ENCODE data around the gene CLDN25. TPM values are rescaled to one million over a fixed set of nuclear protein-coding genes. Genes with fewer than 3 reads are reported as not detected.

The CLDN25 gene
- polyA plus RNA-seq, 1 of the 3 experiments (the other 2 are of a cell fraction) = not detected

DNA sequence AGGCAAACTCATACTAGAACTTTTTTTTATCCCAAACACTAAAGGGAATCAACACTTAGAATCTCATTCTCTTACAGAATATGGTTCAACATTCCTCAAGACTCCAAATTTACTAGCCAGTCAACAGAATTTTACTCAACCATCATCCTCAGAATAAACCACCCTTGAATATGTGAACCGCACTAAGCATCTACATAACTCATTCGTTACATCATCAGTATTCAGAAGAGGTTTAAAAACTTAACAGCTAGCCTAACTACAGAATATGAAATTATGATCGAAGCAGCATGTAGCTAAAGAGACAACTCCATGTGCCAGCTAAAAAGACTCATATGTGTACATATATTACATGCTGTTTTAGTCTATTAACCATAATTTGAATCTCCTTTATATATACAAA lies 47.9 kb downstream of the CLDN25 start:
- H3K4me2 ChIP-seq = no peak overlapping the region
- H2AFZ ChIP-seq (ENCODE audit: low read depth) = no peak overlapping the region
- ChIA-PET POLR2A (no interaction called here), CTCF (no interaction called here)
- no peaks in the 10 kb centered on the region for H3K4me1 ChIP-seq (ENCODE audit: control insufficient read depth in 1 of 2, insufficient read depth in 2 of 2, low read depth in 1 of 2, low read length in 1 of 2)
- 95% methylated on average over 3 of the region's 3 CpGs for WGBS (ENCODE audit: low lambda C conversion rate)
- H3K36me3 ChIP-seq (replicated peaks in 1 of 2; ENCODE audit: control insufficient read depth in 1 of 2, insufficient read depth in 2 of 2, low read length in 1 of 2) = peaks cover 32 to 51% of the 10 kb centered on the region in 2 experiments
- H3K9me2 ChIP-seq = no peaks in the 10 kb centered on the region
- H3F3A ChIP-seq (replicated peaks; ENCODE audit: insufficient read depth) = no peaks in the 10 kb centered on the region
- no peak overlapping the region for H3K4me3 ChIP-seq (ENCODE audit: low read depth in 2 of 2, low read length in 1 of 2)
- H3K27ac ChIP-seq (ENCODE audit: low read depth in 2 of 2, low read length in 1 of 2) = no peak overlapping the region
- no peak for TF ChIP-seq YY1 (IDR thresholded peaks at IDR 0.05; ENCODE audit: low read depth)
- no peak for TF ChIP-seq POLR2AphosphoS5 (IDR thresholded peaks at IDR 0.05; ENCODE audit: low read depth, low read length)
- no peak for TF ChIP-seq PBX3 (IDR thresholded peaks at IDR 0.05)
- TF ChIP-seq RAD21 (IDR thresholded peaks at IDR 0.05; ENCODE audit: low read length) = no peak
- TF ChIP-seq MXI1 (IDR thresholded peaks at IDR 0.05; ENCODE audit: low read depth, low read length) = no peak
- TF ChIP-seq RCOR1 (IDR thresholded peaks at IDR 0.05; ENCODE audit: low read length) = no peak
- TF ChIP-seq, protein P1, sequence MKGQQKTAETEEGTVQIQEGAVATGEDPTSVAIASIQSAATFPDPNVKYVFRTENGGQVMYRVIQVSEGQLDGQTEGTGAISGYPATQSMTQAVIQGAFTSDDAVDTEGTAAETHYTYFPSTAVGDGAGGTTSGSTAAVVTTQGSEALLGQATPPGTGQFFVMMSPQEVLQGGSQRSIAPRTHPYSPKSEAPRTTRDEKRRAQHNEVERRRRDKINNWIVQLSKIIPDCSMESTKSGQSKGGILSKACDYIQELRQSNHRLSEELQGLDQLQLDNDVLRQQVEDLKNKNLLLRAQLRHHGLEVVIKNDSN (IDR thresholded peaks at IDR 0.05; ENCODE audit: borderline replicate concordance, low read depth) = no peak
- no peak for TF ChIP-seq NRF1 (IDR thresholded peaks at IDR 0.05; ENCODE audit: low read depth, low read length)
- TF ChIP-seq ZBTB33 (IDR thresholded peaks at IDR 0.05; ENCODE audit: borderline replicate concordance, low read depth) = no peak
- no peak for TF ChIP-seq NFIC (IDR thresholded peaks at IDR 0.05; ENCODE audit: borderline replicate concordance)
- TF ChIP-seq SIN3A (IDR thresholded peaks at IDR 0.05; ENCODE audit: borderline replicate concordance, low read depth, low read length) = no peak
- no peak for TF ChIP-seq FOXM1 (IDR thresholded peaks at IDR 0.05; ENCODE audit: low read depth)
- no peak for TF ChIP-seq JUND (IDR thresholded peaks at IDR 0.05)
- no peak for TF ChIP-seq FOXJ3 (CRISPR knock-in tag; IDR thresholded peaks at IDR 0.05)
- H3K9ac ChIP-seq = no peak overlapping the region
- H3K9me3 ChIP-seq = no peaks in the 10 kb centered on the region
- no peaks in the 10 kb centered on the region for H4K20me1 ChIP-seq (ENCODE audit: insufficient read depth)
- H3K79me2 ChIP-seq (ENCODE audit: insufficient read depth) = no peaks in the 10 kb centered on the region
- no peak for DNase-seq
- H3K27me3 ChIP-seq (ENCODE audit: insufficient read depth) = no peaks in the 10 kb centered on the region

DNA sequence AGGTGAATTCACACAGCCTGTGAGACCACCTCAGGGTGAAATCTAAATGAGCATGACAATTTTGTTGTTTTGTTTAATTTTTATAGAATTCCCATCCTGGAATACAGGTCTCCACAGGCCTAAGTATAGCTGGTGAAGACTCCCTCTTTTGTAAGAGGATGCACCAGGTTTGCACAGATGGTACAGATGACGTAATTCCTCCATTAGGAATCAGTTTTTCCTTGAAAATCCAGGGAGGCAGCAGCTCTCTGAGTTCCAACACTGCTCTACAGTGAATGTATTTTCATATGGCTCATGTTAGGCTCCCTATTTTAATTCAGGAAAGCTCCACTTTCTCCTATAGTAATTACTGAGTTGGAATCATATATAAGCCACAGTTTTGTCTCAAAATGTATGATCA lies 48.6 kb downstream of the CLDN25 start:
- ChIA-PET CTCF (no interaction called here), POLR2A (no interaction called here)
- no peaks in the 10 kb centered on the region for H3F3A ChIP-seq (replicated peaks; ENCODE audit: insufficient read depth)
- H3K4me2 ChIP-seq = no peak overlapping the region
- no peaks in the 10 kb centered on the region for H3K27me3 ChIP-seq (ENCODE audit: insufficient read depth)
- no peak overlapping the region for H3K4me3 ChIP-seq (ENCODE audit: low read depth in 2 of 2, low read length in 1 of 2)
- no peaks in the 10 kb centered on the region for H4K20me1 ChIP-seq (ENCODE audit: insufficient read depth)
- DNase-seq = no peak
- no peaks in the 10 kb centered on the region for H3K9me2 ChIP-seq
- H2AFZ ChIP-seq (ENCODE audit: low read depth) = no peak overlapping the region
- WGBS (ENCODE audit: low lambda C conversion rate) = 100% methylated on average over 1 of the region's 1 CpG
- no peaks in the 10 kb centered on the region for H3K79me2 ChIP-seq (ENCODE audit: insufficient read depth)
- H3K9me3 ChIP-seq = no peaks in the 10 kb centered on the region
- H3K4me1 ChIP-seq (ENCODE audit: control insufficient read depth in 1 of 2, insufficient read depth in 2 of 2, low read depth in 1 of 2, low read length in 1 of 2) = no peaks in the 10 kb centered on the region
- H3K27ac ChIP-seq (ENCODE audit: low read depth in 2 of 2, low read length in 1 of 2) = no peak overlapping the region
- no peak overlapping the region for H3K9ac ChIP-seq
- peaks cover 32 to 52% of the 10 kb centered on the region in 2 experiments for H3K36me3 ChIP-seq (replicated peaks in 1 of 2; ENCODE audit: control insufficient read depth in 1 of 2, insufficient read depth in 2 of 2, low read length in 1 of 2)
- TF ChIP-seq POLR2AphosphoS5 (IDR thresholded peaks at IDR 0.05; ENCODE audit: low read depth, low read length) (no peak), NFIC (IDR thresholded peaks at IDR 0.05; ENCODE audit: borderline replicate concordance) (no peak), EZH2phosphoT487 (IDR thresholded peaks at IDR 0.05; ENCODE audit: borderline replicate concordance, low read depth) (no peak), PBX3 (IDR thresholded peaks at IDR 0.05) (no peak), SIN3A (IDR thresholded peaks at IDR 0.05; ENCODE audit: borderline replicate concordance, low read depth, low read length) (no peak), FOSL2 (IDR thresholded peaks at IDR 0.05; ENCODE audit: borderline replicate concordance, low read depth) (no peak), RAD21 (IDR thresholded peaks at IDR 0.05; ENCODE audit: low read length) (no peak), MXI1 (IDR thresholded peaks at IDR 0.05; ENCODE audit: low read depth, low read length) (no peak), TEAD4 (IDR thresholded peaks at IDR 0.05; ENCODE audit: borderline replicate concordance, insufficient read depth) (no peak), NRF1 (IDR thresholded peaks at IDR 0.05; ENCODE audit: low read depth, low read length) (no peak)
- TF ChIP-seq, protein P2, sequence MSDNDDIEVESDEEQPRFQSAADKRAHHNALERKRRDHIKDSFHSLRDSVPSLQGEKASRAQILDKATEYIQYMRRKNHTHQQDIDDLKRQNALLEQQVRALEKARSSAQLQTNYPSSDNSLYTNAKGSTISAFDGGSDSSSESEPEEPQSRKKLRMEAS (IDR thresholded peaks at IDR 0.05; ENCODE audit: low read depth) = no peak
- TF ChIP-seq, protein P3, sequence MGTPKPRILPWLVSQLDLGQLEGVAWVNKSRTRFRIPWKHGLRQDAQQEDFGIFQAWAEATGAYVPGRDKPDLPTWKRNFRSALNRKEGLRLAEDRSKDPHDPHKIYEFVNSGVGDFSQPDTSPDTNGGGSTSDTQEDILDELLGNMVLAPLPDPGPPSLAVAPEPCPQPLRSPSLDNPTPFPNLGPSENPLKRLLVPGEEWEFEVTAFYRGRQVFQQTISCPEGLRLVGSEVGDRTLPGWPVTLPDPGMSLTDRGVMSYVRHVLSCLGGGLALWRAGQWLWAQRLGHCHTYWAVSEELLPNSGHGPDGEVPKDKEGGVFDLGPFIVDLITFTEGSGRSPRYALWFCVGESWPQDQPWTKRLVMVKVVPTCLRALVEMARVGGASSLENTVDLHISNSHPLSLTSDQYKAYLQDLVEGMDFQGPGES (IDR thresholded peaks at IDR 0.05; ENCODE audit: low read depth, low read length) = no peak
- TF ChIP-seq, protein P1 (IDR thresholded peaks at IDR 0.05; ENCODE audit: borderline replicate concordance, low read depth) = no peak

All from SK-N-SH (cell line).